HG03095 (cell line): ENCODE data around the gene SSRP1.
"Not testable (repeated sequence)": the region's sequence is repeated elsewhere in the genome, so short reads cannot be mapped to it uniquely, and the experiment has no call there.

ENCODE experiments used
- ATAC-seq: cut with Tn5 transposase; IDR thresholded peaks from one replicate; pipeline ENCODE4 v1.9.1; 2021; ENCODE audit warnings: moderate library complexity; ENCODE audit not compliant: unreplicated experiment

Gene SSRP1

GRCh38 chr11:57303990-57304579, 31.6 kb downstream of the SSRP1 start:
- no peak for ATAC-seq

DNA sequence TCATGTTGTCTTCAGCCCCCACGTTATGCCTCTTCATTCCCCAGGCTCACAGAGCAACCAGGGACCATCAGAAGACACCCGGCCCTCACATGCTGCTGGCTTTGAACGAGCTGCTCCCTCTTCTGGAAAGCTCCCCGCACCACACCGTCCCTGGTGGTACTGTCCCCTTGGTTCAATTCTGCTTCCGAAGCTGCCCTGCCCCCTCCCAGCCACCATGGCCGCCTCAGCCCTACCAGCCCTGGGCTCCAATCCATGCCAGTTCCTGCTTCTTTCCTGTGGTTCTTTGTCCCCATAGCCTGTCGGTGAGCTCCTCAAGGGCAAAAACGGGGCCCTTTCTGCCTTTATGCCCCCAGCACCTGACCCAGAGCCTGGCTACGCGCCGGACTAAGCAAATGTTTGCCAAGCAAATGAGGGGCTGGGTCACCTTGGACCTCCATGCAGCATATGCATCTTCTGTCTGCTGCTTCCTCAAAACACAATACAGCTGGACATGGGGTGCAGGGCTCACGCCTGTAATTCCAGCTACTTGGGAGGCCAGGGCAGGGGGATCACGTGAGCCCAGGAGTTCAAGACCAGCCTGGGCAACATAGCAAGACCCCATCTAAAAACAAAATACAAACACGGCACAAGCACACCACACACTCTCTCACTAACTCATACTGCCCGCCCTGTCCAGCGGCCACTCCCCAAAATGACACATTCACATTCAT, 32.3 kb downstream of the SSRP1 start:
- no peak for ATAC-seq

GRCh38 chr11:57302489-57302888, 33.2 kb downstream of the SSRP1 start:
- no peak for ATAC-seq

DNA sequence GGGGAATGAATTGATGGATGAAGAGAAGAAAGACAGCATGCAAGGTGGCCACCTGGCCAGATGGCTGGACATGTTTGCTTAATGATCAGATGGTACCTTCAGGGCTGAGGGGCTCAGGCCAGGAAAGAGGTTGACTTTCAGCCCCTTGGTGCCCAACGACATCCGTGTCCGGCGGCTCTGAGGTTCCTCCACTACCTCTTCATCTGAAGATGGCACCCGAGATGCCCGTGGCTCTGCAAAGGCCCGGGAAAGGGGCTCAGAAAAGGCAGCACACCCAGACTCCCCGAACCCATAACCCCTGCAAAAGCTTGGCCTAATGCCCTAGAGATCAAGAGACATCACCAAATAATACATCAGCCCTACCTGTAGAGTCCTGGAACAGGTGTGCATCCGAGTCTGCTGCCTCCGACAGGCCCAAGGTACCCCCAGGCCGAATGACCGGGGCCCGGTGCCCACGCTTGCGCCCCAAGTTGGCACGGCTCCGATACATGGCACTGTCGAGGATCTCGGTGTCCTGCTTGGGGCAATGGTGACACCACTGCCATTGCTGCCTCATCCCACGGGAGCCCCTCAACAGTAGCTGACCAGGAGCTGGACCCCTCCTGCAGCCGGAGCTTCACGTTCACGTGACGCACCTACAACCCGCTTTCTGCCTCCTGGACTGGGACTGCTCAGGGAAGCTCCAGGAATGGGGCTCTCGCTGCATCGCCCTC, 33.8 kb downstream of the SSRP1 start:
- ATAC-seq, result no peak

DNA sequence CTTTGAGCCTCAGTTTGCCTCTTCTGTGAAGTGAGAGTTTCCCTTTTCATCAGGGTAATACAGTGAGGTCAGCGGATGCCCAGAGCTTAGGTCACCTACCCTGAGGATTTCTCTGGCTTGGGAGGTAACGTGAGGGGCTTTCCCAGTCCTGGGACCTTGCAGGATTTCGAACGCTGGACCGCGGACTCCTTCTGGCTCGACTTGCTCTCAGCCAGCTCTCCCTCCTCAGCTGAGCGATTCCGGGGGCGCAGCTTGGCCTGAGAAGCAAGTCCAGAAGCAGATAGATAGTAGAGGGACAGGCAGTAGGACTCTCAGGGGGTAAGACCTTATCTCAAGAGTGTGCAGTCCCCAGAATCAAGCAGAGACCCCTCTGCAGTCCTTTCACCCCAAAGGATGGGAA, 34.9 kb downstream of the SSRP1 start:
- no peak for ATAC-seq

- no peak for ATAC-seq
Observed at GRCh38 chr11:57299150-57299737, 36.4 kb downstream of the SSRP1 start.

DNA sequence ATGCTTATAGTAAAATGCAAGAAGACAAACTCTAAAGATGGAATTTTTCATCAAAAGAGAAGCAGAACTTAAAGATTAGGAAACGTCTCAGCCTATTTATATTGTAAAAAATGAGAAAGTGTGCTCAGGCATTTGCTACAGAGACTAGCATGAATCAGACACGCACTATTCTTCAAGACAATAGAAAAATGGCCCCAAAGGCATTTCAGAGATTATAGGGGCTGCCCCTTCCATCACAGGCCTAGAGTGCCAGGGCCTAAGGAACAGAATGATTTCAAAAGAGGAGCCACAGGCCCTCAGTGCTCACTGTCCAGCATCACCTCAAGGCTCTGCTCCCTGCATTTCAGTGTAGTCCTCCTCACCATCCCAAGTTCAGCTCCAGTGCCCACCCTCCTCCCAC, 38.5 kb downstream of the SSRP1 start:
- ATAC-seq, result no peak

- ATAC-seq, result not testable (repeated sequence)
Observed at GRCh38 chr11:57296205-57296604, 39.5 kb downstream of the SSRP1 start.

DNA sequence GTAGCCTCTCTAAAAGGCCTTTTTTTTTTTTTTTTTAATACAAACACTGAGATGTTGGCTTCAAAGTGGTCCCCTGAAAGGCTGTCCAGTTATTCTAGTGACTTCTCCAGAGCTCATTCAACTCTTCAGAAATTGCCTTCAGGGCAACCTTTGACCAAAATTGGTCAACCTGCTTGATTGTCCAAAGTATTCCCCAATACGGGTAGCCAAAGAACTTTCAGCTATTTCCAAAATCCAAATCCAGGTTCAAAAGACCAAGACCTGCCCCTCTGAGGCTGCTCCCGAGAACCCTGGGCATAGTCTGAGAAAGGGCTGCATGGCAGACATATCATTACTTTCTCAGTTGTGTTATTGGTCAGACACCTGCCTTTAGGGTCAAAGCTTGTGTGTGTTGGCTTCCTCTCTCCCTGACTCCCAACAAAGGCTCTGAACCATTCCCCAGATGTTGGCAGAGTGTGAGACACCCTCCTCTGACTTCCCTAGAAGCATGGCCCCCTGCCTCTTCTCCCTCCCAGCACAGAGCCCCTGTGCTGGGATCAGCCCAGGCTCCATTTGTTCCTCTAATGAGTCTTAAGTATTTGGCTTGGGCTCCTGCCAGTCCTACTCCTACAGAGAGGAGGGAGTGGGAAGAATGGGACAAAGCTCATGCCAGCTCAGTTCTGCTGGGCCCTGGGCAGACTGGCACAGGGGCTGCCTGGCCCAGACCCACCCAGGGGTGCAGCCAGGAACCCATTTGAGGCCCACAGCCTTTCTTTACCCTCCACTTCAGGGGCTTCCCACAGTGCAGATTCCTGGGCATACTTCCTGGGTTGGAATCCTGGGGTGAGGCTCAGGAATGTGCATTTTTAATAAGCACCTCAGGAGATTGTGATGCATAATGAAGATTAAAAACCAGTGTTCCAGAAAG, 41.2 kb downstream of the SSRP1 start:
- no peak for ATAC-seq

DNA sequence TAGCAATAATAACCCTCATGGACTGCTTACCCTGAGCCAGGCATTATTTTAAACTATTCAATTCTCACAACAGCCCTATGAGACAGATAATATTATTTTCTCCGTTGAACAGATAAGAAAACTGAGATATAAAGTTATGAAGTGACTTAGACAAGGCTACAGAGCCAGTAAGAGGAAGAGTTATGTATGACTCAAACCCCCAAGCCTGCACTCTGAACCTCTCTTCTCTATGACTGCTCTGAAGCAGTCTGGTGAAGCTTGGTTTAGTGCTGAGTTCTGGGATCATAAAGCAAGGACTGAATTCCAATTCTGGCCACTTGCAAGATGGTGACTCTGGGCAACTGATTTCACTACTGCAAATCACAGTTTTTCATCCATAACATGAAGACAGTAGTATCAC, 45.4 kb downstream of the SSRP1 start:
- ATAC-seq, result no peak

DNA sequence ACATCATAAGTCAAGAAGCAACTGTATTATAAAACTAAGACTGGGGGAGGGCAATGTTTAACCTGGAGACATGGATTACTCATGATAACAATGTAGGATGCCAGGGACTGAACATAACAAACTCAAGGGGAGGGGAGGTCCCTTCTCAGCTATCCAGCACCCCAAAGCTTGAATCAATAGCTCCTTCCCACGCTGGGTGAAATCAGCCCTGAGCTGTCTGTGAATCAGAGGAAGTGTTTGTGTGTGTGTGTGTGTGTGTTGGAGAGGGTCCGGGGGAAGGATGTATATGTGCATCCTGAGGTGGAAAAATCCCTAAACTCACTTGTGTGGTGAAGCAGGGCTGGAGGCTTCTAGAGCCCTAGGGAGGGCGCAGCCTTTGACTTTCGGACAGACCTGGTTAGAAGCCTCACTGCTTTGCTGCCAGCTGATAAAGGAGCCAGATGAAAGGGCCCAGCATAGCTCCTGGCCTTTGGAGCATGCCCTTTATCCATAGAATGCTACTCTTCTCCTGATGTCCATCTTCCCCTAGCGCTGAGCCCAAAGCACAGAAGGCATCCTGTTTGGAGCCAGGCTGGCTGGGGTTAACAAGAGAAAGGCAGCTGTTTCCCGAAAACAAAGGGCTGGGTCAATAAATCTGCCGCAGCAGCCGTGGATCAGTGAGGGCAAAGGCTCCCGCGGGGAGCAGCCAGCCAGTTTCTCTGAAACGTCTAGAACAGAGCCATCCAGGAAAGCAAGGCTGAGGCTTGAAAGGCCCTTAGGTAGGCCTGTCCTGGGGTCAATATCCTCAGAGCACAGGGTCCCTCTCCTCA, 46.7 kb downstream of the SSRP1 start:
- ATAC-seq, result no peak

DNA sequence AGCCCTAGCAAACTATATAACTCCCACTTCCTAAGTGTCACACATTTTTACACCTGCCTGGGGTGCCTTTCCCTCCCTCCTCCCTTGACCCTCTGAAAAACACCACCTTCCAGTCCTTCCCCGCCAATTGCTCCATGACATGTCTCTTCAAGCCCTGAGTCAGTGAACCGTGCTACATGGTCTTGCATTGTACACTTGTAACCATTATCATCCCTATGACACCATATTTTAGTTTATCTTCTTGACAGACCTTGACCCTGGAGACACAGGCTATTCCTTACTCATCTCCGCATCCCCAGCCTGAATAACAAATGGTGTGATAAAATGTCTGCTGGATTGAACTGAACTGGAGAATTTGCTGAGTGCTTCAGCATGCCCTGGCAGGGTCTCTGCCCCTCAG, 47.8 kb downstream of the SSRP1 start:
- no peak for ATAC-seq

GRCh38 chr11:57283231-57283990, 52.3 kb downstream of the SSRP1 start:
- ATAC-seq, result no peak

DNA sequence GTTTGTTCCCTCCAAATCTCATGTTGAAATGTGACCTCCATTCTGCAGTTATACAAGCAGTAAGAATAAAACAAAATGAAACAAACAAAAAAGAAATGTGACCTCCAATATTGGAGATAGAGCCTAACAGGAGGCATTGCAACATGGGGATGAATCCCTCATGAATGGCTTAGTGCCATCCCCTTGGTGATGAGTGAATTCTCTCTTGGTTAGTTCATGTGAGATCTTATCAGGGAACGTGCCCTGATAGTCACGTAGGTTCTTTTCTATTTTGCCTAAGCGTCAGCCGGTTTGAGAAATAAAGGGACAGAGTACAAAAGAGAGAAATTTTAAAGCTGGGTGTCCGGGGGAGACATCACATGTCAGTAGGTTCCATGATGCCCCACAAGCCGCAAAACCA, 54.1 kb downstream of the SSRP1 start:
- not testable (repeated sequence) for ATAC-seq

DNA sequence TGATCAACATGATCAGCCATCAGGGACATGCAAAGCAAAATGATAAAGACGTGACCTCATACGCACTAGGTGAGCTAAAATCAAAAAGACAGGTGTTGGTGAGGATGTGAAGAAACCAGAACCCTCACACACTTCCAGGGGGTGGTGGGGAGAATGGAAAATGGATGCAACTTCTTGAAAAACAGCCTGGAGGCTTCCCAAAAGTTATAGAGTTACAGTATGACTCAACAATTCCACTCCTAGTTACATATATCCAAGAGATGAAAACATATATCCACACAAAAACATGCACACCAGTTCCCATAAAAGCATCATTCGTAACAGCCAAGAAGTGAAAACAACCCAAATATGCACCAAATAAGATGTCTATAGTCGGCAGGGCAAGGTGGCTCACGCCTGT, 56.6 kb downstream of the SSRP1 start:
- no peak for ATAC-seq

- ATAC-seq, result no peak
Observed at GRCh38 chr11:57278721-57279095, 57.0 kb downstream of the SSRP1 start.

DNA sequence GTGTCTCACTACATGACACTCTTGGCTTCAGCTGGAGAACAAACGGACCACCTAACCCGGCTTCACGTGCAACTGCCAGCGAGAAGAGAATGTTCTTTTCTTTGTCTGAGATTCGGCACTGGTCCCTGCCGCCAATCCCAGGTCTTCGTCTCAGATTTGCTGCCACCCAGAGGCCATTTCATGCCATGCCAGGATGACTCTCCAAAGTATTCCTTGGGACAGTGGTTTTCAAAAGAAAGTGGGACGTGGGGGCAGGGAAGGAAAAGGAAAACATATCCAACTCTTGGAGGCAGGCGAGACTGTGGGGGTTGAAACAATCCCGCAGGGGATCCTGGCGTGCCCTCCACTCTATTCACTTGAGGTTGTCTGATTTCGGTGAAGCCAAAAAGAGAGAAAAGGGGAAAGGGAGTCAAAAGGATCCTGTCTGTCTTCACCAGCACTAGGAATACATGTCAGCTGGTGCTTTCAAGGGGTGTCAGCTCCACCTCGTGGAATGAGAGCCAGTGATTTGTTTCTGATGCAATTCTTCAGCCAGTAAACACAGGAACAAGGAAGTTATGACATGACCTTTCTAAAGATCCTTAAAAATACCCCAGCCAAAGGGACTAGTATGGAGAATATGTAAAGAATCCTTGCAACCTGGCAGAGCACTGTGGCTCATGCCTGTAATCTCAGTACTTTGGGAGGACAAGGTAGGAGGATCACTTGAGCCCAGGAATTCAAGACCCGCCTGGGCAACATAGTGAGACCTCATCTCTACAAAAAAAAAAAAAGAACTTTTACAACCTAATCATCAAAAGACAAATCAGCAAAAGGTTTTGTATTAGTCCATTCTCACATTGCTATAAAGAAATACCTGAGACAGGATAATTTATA, 57.6 kb downstream of the SSRP1 start:
- ATAC-seq, result peak; percentile 83

DNA sequence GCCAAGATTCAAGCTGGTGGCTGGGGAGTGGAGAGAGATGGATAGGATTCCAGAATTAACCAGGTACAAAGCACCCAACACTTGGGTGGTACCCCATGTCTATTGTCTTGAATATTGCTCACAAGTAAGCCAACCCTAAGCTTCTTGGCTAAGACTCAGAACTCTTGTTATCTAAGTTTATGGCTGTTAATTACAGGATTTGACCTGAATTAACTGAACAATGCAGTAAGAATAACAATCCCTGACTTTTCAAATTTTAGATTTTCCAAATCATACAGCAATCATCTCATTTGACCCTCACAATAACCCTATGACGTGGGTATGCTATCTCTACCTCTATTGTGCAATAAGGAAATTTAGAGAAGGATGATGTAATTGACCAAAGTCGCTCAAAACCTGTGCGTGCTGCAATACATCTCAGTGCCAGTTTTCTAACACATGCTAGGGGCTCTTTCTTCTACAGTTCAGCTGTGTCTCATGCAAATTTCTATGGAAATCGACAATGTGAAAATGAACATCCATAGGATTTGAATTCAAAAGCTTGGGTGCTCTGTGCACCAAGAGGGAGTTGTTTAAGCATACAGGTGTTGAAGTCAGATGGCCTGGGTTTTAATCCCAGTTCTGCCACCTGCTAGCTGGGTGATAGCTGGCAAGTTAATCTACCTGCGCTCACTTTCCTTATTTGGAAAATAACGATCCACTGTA, 58.6 kb downstream of the SSRP1 start:
- ATAC-seq, result no peak
